GM12873 (cell line): ENCODE data around the gene DHRSX.

ENCODE experiments used
- TF ChIP-seq, protein P1 (sequence below): IDR thresholded peaks from 2 replicates; pipeline ENCODE4 v1.5.1; 2012; ENCODE audit warnings: low read depth, mild to moderate bottlenecking, moderate library complexity, low read length, control low read depth; ENCODE audit not compliant: insufficient read depth; ENCODE audit errors: missing control alignments

DHRSX gene

DNA sequence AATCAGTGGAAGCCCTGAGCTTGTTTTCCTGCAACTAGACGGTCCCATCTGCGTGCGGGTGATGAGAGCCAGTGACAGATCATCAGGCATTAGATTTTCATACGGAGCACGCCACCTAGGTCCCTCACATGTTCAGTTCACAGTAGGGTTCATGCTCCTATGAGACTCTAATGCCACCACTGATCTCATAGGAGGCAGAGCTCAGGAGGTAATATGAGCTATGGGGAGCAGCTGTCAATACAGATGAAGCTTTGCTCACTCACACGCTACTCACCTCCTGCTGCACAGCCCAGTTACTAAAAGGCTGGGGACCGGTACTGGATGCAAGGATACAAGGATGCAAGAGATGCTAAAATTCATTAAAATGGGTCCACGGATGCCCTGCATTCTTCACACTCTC is 61.2 kb downstream of the DHRSX start:
- TF ChIP-seq, protein P1, sequence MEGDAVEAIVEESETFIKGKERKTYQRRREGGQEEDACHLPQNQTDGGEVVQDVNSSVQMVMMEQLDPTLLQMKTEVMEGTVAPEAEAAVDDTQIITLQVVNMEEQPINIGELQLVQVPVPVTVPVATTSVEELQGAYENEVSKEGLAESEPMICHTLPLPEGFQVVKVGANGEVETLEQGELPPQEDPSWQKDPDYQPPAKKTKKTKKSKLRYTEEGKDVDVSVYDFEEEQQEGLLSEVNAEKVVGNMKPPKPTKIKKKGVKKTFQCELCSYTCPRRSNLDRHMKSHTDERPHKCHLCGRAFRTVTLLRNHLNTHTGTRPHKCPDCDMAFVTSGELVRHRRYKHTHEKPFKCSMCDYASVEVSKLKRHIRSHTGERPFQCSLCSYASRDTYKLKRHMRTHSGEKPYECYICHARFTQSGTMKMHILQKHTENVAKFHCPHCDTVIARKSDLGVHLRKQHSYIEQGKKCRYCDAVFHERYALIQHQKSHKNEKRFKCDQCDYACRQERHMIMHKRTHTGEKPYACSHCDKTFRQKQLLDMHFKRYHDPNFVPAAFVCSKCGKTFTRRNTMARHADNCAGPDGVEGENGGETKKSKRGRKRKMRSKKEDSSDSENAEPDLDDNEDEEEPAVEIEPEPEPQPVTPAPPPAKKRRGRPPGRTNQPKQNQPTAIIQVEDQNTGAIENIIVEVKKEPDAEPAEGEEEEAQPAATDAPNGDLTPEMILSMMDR = no peak

GRCh38 chrX:2435465-2435864 is 65.3 kb downstream of the DHRSX start:
- TF ChIP-seq, protein P1 = no peak

DNA sequence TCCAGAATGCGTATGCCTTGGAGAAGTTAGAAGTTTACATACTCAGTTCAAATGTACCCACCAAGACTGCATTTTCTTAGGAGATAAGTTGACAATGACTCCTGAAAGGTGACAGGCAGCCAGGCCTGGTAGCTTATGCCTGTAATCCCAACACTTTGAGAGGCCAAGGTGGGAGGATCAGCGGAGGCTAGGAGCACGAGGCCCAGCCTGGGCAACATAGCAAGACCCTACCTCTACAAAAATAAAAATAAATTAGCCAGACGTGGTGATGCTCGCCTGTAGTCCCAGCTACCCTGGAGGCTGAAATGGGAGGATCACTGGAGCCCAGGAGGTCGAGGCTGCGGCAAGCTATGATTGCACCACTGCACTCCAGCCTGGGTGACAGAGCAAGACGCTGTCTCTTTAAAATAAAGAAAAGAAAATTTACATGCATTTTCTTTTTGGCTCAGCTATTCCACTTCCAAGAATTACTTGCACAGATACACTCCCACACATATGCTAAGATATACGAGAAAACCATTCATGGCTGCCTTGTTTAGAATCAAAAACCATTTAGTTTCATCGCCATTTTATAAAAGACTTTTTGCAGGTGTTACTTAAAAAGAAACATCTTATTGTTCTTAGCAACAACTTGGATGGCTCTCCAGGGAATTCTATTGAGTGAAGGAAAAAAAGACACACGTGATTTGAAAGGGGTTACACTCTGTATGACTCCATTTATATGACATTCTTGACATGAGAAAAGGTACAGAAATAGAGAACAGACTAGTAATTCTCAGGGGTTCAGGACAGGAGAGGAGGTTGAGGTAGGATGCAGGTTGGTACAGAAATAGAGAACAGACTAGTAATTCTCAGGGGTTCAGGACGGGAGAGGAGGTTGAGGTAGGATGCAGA is 66.3 kb downstream of the DHRSX start:
- TF ChIP-seq, protein P1 = no peak

DNA sequence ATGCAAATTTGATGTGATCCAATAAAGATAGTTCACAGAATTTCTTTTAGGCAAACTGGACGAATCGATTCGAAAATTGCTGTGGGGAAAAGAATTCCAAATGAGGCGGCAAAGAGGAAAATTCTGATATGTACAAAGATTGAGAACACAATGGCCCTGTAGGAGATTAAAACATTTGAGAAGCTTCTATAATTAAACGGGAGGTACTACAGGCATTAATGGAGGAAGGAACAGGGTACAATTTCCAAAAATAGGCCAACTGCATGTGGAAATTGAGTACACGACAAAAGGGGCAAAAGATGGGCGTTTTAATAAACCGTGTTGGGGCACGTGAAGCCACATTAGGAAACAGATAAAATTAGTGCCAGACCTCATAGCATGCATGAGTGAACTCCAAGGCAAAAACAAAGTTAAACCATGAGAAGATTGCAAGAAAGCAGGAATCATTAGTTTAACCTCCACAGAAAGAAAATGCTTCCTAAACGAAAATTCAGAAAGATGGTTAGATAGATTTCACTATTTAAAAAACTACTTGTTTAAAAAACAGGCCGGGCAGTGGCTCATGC is 68.4 kb downstream of the DHRSX start:
- TF ChIP-seq, protein P1 = no peak

DNA sequence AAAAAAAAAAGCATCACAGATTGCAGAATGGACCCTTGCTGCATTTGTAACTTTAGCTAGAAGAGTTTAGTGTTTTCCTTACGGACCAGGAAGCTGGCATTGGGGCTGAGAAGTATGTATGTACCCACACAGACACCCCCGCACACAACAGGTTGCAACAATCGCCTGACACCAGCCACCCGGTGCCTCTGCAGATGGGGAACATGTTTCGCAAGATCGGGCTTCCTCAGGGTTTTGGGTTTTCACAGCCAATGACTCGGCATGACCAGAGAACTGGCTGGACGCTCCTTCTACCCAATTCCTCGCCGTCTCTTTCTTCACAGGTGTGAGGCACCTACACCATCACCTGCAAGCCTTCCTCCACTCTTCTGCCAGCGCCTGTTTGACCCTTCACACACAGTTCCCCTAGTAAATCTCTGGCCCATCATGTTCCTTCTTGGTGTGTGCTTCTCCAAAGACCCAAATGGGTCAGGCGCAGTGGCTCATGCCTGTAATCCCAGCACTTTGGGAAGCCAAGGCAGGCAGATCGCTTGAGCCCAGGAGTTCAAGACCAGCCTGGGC is 70.4 kb downstream of the DHRSX start:
- TF ChIP-seq, protein P1 = no peak

GRCh38 chrX:2427737-2428136 is 73.0 kb downstream of the DHRSX start:
- TF ChIP-seq, protein P1 = no peak

GRCh38 chrX:2427147-2427546 is 73.6 kb downstream of the DHRSX start:
- TF ChIP-seq, protein P1 = no peak
